ENCODE results near the gene PSKH1. TPM values are rescaled to one million over a fixed set of nuclear protein-coding genes. Genes with fewer than 3 reads are reported as not detected.
"Not testable (repeated sequence)": the region's sequence is repeated elsewhere in the genome, so short reads cannot be mapped to it uniquely, and the experiment has no call there.

The PSKH1 gene
- total RNA-seq, 6 donors from 2014 or later, result 21.9 to 36.5 (median 31.5) TPM

DNA sequence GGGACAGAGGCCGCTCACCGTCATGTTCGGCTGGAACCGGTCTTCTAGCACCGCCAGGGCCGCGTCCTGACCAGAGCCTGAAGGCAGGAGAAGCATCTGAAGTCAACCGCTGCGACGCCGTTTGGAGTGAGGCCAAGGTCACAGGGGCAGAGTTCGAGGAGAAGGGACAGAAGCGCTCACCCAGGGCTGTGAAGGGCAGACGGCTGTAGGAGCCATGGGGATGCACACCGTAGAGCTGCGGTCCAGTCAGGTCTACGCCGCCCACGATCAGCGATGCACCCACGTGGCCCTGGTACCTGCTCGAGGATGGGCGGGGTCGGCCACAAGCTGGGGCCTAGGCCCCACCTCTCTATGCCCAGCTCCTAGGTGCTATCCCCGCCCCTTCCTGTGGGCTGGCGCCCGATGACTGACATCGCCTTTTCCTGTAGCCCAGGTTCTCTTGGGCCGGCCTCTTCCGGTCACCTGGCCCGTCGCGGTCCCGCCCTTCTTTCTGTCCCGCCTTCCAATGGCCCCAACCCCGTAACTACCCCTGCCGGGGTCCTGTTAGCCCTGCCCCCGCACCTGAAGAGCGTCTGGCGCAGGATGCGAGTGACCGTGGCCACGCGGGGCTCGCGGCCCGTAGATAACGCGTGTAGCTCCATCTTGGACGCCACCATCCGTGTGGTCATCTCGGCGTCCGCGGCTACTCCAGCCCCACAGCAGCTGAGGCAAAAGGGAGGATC is 42.5 kb downstream of the PSKH1 start:
- DNase-seq (peak; percentile 96 to 98), ATAC-seq (ENCODE audit: low FRiP score in 2 of 2) (peak; percentile 91 to 97)
- Histone ChIP-seq H3K4me3 (peak overlapping the region; percentile 74 to 95 (median 91)), H3K9me3 (no peaks in the 10 kb centered on the region), H3K27me3 (no peaks in the 10 kb centered on the region), H3K27ac (peak overlapping the region; percentile 92 to 98 (median 95)), H3K36me3 (peaks cover 0 to 43% (median 40%) of the 10 kb centered on the region in 4 donors), H3K4me1 (peaks cover 17 to 32% (median 20%) of the 10 kb centered on the region in 4 donors)
- 11% methylated on average over 31 of the region's 55 CpGs; no CpG with 5 or more reads in 1 of the 2 donors for WGBS, 2 donors
- TF ChIP-seq POLR2AphosphoS5 (IDR thresholded peaks at IDR 0.05) (peak; percentile 75 to 84), EP300 (IDR thresholded peaks at IDR 0.05) (no peak), POLR2A (IDR thresholded peaks at IDR 0.05) (peak in 2 of 4 donors; percentile 58 to 80)
- TF ChIP-seq, protein P1, sequence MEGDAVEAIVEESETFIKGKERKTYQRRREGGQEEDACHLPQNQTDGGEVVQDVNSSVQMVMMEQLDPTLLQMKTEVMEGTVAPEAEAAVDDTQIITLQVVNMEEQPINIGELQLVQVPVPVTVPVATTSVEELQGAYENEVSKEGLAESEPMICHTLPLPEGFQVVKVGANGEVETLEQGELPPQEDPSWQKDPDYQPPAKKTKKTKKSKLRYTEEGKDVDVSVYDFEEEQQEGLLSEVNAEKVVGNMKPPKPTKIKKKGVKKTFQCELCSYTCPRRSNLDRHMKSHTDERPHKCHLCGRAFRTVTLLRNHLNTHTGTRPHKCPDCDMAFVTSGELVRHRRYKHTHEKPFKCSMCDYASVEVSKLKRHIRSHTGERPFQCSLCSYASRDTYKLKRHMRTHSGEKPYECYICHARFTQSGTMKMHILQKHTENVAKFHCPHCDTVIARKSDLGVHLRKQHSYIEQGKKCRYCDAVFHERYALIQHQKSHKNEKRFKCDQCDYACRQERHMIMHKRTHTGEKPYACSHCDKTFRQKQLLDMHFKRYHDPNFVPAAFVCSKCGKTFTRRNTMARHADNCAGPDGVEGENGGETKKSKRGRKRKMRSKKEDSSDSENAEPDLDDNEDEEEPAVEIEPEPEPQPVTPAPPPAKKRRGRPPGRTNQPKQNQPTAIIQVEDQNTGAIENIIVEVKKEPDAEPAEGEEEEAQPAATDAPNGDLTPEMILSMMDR (IDR thresholded peaks at IDR 0.05), result peak in 4 of 6 experiments; percentile 20 to 46 (median 23)

DNA sequence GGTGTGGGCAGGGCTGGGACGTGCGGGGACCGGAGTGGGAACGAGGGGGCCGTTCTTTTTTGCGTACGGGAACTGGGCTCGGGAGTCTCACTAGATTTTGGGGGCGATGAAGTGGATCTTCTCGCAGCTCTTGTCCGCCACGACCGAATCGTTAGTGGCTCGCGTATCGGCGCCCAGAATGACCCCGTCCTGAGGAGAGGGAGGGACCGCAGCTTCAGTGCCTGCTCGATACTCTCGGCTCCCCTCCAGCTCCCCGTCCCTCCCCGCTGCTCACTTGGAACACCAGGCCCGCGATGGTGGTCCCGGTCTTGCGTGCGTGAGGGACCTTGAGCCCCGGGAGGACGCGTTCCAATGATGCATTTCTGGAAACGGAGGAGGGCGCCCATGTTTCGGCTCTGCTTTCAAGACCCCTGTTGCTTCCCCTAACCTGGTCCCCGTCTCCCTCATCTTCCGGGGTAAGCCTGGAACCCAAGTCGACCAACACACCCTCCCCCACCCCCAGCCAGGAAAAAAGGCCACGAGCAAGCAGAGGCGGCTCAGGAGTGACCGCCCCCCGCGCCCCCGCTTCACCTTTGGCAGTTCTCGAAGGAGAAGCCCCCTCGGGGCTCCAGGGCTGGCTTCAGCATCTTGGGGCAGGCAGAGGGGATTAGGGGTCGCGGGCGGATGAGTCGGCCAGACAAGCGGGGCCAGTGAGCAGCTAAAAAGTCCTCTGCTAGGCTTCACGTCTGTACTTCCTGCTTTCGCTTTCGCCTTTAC is 43.2 kb downstream of the PSKH1 start, which contains the start of gene PSMB10:
Gene PSMB10 (minus strand): TSS at position 727 of the 756 bp plus-strand sequence. CDS start 101 bp downstream, at position 626.
- Histone ChIP-seq H3K4me3 (peak within 1 kb of the TSS; percentile 74 to 95 (median 91)), H3K27ac (peak within 1 kb of the TSS; percentile 92 to 98 (median 95)), H3K27me3 (no peaks in the 10 kb centered on the region), H3K9me3 (no peaks in the 10 kb centered on the region), H3K36me3 (peaks cover 0 to 43% (median 37%) of the 10 kb centered on the region in 4 donors), H3K4me1 (peaks cover 17 to 36% (median 20%) of the 10 kb centered on the region in 4 donors)
- DNase-seq (peak; percentile 40 to 88), ATAC-seq (ENCODE audit: low FRiP score in 2 of 2) (peak; percentile 76 to 82)
- WGBS, 2 donors, result 0 to 1% methylated on average over 17 to 50 of the region's 54 CpGs
- no peak for TF ChIP-seq EP300 (IDR thresholded peaks at IDR 0.05)
- TF ChIP-seq POLR2A (IDR thresholded peaks at IDR 0.05), result peak in 3 of 4 donors; percentile 43 to 80 (median 64)
- TF ChIP-seq POLR2AphosphoS5 (IDR thresholded peaks at IDR 0.05), result peak; percentile 43 to 56
- TF ChIP-seq, protein P1 (IDR thresholded peaks at IDR 0.05), result no peak

DNA sequence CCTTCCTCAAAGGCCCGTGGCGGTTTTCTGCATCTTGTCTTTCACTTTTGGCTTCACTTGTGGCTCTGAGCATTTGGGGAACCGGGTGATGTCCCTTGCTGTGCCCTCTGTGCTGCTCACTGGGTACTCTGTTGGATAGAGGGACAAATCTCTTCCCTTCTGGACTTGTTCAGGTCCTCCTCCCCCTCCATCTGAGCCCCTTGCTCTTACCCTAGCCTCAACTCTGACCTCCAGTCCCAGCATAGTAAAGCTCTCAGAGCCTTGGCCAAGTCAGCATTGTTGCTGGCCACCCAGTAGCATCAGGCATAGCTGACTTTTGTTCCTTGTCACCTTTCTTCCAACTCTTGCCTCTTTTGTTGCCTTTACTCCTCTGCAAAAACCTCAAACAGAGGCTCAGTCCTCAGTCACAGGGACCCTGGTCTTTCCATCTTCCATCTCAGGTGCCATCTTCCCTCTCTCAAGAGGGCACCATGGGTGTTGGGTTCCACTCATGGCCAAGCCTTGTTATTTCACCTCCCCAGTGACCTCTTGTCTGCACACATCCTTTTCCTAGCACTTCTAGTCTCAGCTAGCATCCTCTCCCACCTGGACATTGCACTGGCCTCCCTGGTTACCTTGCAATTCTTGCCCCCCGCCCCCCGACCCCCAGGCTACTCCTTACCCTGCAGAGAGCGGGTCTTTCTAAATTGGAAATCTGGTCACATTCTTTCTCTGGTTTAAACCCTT is 44.0 kb downstream of the PSKH1 start:
- Histone ChIP-seq H3K9me3 (no peaks in the 10 kb centered on the region), H3K27me3 (no peaks in the 10 kb centered on the region), H3K36me3 (peaks cover 0 to 49% (median 39%) of the 10 kb centered on the region in 4 donors), H3K4me1 (peaks cover 17 to 40% (median 20%) of the 10 kb centered on the region in 4 donors), H3K4me3 (peak overlapping the region; percentile 74 to 95 (median 91)), H3K27ac (peak overlapping the region; percentile 92 to 98 (median 95))
- peak in 2 of 4 donors; percentile 7 to 10 for TF ChIP-seq POLR2A (IDR thresholded peaks at IDR 0.05)
- TF ChIP-seq, protein P1 (IDR thresholded peaks at IDR 0.05), result no peak
- ATAC-seq (ENCODE audit: low FRiP score in 2 of 2) (no peak), DNase-seq (peak in 1 of 2 donors; percentile 87)
- 47 to 48% methylated on average over 6 of the region's 6 CpGs for WGBS, 2 donors

DNA sequence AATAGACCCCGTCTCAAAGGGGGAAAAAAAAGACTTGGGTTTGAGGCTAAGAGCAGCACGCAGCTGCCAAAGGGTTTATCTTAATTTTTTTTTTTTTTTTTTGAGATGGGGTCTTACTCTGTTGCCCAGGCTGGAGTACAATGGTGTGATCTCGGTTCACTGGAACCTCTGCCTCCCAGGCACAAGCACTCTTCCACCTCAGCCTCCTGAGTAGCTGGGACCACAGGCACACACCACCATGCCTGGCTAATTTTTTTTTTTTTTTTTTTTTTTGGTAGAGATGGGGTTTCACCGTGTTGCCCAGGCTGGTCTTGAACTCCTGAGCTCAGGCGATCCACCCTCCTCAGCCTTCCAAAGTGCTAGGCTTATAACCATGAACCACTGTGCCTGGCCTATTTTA is 44.7 kb downstream of the PSKH1 start:
- 97 to 98% methylated on average over 5 of the region's 5 CpGs for WGBS, 2 donors
- H3K27ac ChIP-seq, result peak overlapping the region in 2 of 4 donors; percentile 92 to 97
- not testable (repeated sequence) for DNase-seq; H3K4me3 ChIP-seq; H3K27me3 ChIP-seq; ATAC-seq (ENCODE audit: low FRiP score in 2 of 2); H3K9me3 ChIP-seq
- peaks cover 0 to 50% (median 41%) of the 10 kb centered on the region in 4 donors for H3K36me3 ChIP-seq
- peaks cover 17 to 40% (median 20%) of the 10 kb centered on the region in 4 donors for H3K4me1 ChIP-seq
